SK-N-MC (cell line): Measurements from ENCODE around the gene MB21D2.

ENCODE experiments used
- DNase-seq: peaks from one replicate; pipeline ENCODE4 v3.0.0-alpha.2; 2011; ENCODE audit warnings: low read depth, low spot score
- H3K27ac ChIP-seq: fragments of 200-600 bp; sonication (generic); 2 replicates; pipeline ENCODE4 v1.5.1; 2016; ENCODE audit warnings: mixed run types
- H3K36me3 ChIP-seq: fragments of 200-600 bp; sonication (generic); 2 replicates; pipeline ENCODE4 v1.6.1; 2017; ENCODE audit warnings: antibody characterized with exemption, low read length, mixed read lengths; ENCODE audit not compliant: insufficient read depth
- H3K4me3 ChIP-seq: fragments of 200-600 bp; sonication (generic); 2 replicates; pipeline ENCODE4 v1.5.1; 2016
- H3K9ac ChIP-seq: fragments of 200-600 bp; sonication (generic); 2 replicates; pipeline ENCODE4 v1.8.0; 2017; ENCODE audit warnings: mixed run types, mixed read lengths; ENCODE audit not compliant: insufficient read length
- H3K9me3 ChIP-seq: fragments of 200-600 bp; sonication (generic); 2 replicates; pipeline ENCODE4 v1.6.1; 2017; ENCODE audit warnings: low read depth, mild to moderate bottlenecking, antibody characterized with exemption, low read length, moderate library complexity, mixed read lengths
- EZH2 ChIP-seq: fragments of 200-600 bp; sonication (generic); IDR thresholded peaks from one replicate; pipeline ENCODE4 v1.6.1; 2017; ENCODE audit warnings: antibody characterized with exemption
- FOXP2 ChIP-seq: optimal IDR thresholded peaks from 2 replicates; pipeline ENCODE3; 2011; ENCODE audit warnings: mild to moderate bottlenecking, moderate library complexity; ENCODE audit not compliant: insufficient read depth; ENCODE audit errors: extremely low read length, control extremely low read depth
- POLR2AphosphoS5 ChIP-seq: IDR thresholded peaks from 2 replicates; pipeline ENCODE4 v1.6.1; 2012; ENCODE audit warnings: mild to moderate bottlenecking, low read depth, low read length, borderline replicate concordance

MB21D2 gene

GRCh38 chr3:192905980-192906678 is 11.5 kb downstream of the MB21D2 start:
- no peak for DNase-seq
- no peak overlapping the region for H3K27ac ChIP-seq
- TF ChIP-seq EZH2: no peak
- TF ChIP-seq FOXP2: no peak
- TF ChIP-seq POLR2AphosphoS5: no peak
- H3K9ac ChIP-seq: no peak overlapping the region
- H3K36me3 ChIP-seq: no peaks in the 10 kb centered on the region
- no peaks in the 10 kb centered on the region; the same call in 1 of the 2 replicates for H3K9me3 ChIP-seq
- no peak overlapping the region for H3K4me3 ChIP-seq

GRCh38 chr3:192904632-192905289 is 12.9 kb downstream of the MB21D2 start:
- Histone ChIP-seq H3K4me3 (no peak overlapping the region), H3K9ac (no peak overlapping the region), H3K36me3 (no peaks in the 10 kb centered on the region), H3K9me3 (no peaks in the 10 kb centered on the region; the same call in 1 of the 2 replicates), H3K27ac (no peak overlapping the region)
- DNase-seq: no peak
- TF ChIP-seq POLR2AphosphoS5: no peak
- no peak for TF ChIP-seq EZH2
- TF ChIP-seq FOXP2: no peak

GRCh38 chr3:192902549-192902948 is 15.1 kb downstream of the MB21D2 start:
- Histone ChIP-seq H3K4me3 (no peak overlapping the region), H3K9ac (no peak overlapping the region), H3K27ac (no peak overlapping the region), H3K36me3 (no peaks in the 10 kb centered on the region), H3K9me3 (no peaks in the 10 kb centered on the region; the same call in 1 of the 2 replicates)
- TF ChIP-seq FOXP2 (no peak), EZH2 (no peak), POLR2AphosphoS5 (no peak)
- DNase-seq: no peak

GRCh38 chr3:192901435-192901834 is 16.2 kb downstream of the MB21D2 start:
- TF ChIP-seq POLR2AphosphoS5 (no peak), EZH2 (no peak), FOXP2 (no peak)
- Histone ChIP-seq H3K4me3 (no peak overlapping the region), H3K9me3 (no peaks in the 10 kb centered on the region; the same call in 1 of the 2 replicates), H3K36me3 (no peaks in the 10 kb centered on the region), H3K9ac (no peak overlapping the region), H3K27ac (no peak overlapping the region)
- no peak for DNase-seq

GRCh38 chr3:192899540-192899982 is 18.1 kb downstream of the MB21D2 start:
- Histone ChIP-seq H3K9me3 (no peaks in the 10 kb centered on the region; the same call in 1 of the 2 replicates), H3K9ac (no peak overlapping the region), H3K4me3 (no peak overlapping the region), H3K36me3 (no peaks in the 10 kb centered on the region), H3K27ac (no peak overlapping the region)
- DNase-seq: no peak
- TF ChIP-seq POLR2AphosphoS5 (no peak), FOXP2 (no peak), EZH2 (no peak)

- TF ChIP-seq EZH2 (no peak), FOXP2 (no peak), POLR2AphosphoS5 (no peak)
Measured at GRCh38 chr3:192897005-192897404, 20.7 kb downstream of the MB21D2 start.

GRCh38 chr3:192896208-192896607 is 21.4 kb downstream of the MB21D2 start:
- TF ChIP-seq FOXP2: no peak
- TF ChIP-seq EZH2: no peak
- TF ChIP-seq POLR2AphosphoS5: no peak
- Histone ChIP-seq H3K36me3 (no peaks in the 10 kb centered on the region), H3K27ac (no peak overlapping the region), H3K4me3 (no peak overlapping the region), H3K9me3 (no peaks in the 10 kb centered on the region), H3K9ac (no peak overlapping the region)
- no peak for DNase-seq

More at GRCh38 chr3:192897005-192897404, 20.7 kb downstream of the MB21D2 start:
- Histone ChIP-seq H3K4me3 (no peak overlapping the region), H3K9me3 (no peaks in the 10 kb centered on the region), H3K27ac (no peak overlapping the region), H3K36me3 (no peaks in the 10 kb centered on the region), H3K9ac (no peak overlapping the region)
- DNase-seq: no peak

GRCh38 chr3:192894676-192895075 is 23.0 kb downstream of the MB21D2 start:
- DNase-seq: no peak
- TF ChIP-seq POLR2AphosphoS5 (no peak), EZH2 (no peak)
- no peak overlapping the region for H3K27ac ChIP-seq

More at GRCh38 chr3:192894676-192895075, 23.0 kb downstream of the MB21D2 start:
- Histone ChIP-seq H3K36me3 (no peaks in the 10 kb centered on the region), H3K4me3 (no peak overlapping the region), H3K9ac (no peak overlapping the region), H3K9me3 (no peaks in the 10 kb centered on the region)
